Measurements from ENCODE around the gene SYT7. TPM values are rescaled to one million over a fixed set of nuclear protein-coding genes. Genes with fewer than 3 reads are reported as not detected.
"Not testable (repeated sequence)": the region's sequence is repeated elsewhere in the genome, so short reads cannot be mapped to it uniquely, and the experiment has no call there.

SYT7 gene
- total RNA-seq, 1 donor from 2014 or later = 4.1 TPM

GRCh38 chr11:61482513-61482912 lies 98.4 kb downstream of the SYT7 start:
- no peak overlapping the region for H3K4me3 Mint-ChIP-seq
- no peaks in the 10 kb centered on the region for H3K36me3 Mint-ChIP-seq (ENCODE audit: low read depth)
- TF ChIP-seq CTCF (conservative IDR thresholded peaks at IDR 0.05) = peak; percentile 60
- peaks cover 49% of the 10 kb centered on the region for H3K4me1 Mint-ChIP-seq
- H3K27me3 Mint-ChIP-seq (ENCODE audit: low read depth) = no peaks in the 10 kb centered on the region
- DNase-seq (ENCODE audit: low read depth, low spot score) = peak; percentile 67
- H3K27ac Mint-ChIP-seq (ENCODE audit: unreplicated experiment) = no peak overlapping the region
- H3K9me3 Mint-ChIP-seq = no peaks in the 10 kb centered on the region

GRCh38 chr11:61481806-61482205 lies 99.1 kb downstream of the SYT7 start:
- no peak for DNase-seq (ENCODE audit: low read depth, low spot score)
- Mint-ChIP-seq H3K4me3 (no peak overlapping the region), H3K27ac (ENCODE audit: unreplicated experiment) (peak overlapping the region; percentile 78), H3K36me3 (ENCODE audit: low read depth) (no peaks in the 10 kb centered on the region), H3K27me3 (ENCODE audit: low read depth) (no peaks in the 10 kb centered on the region), H3K4me1 (peaks cover 43% of the 10 kb centered on the region), H3K9me3 (no peaks in the 10 kb centered on the region)
- TF ChIP-seq CTCF (conservative IDR thresholded peaks at IDR 0.05) = no peak

GRCh38 chr11:61480994-61481335 lies 99.9 kb downstream of the SYT7 start:
- peaks cover 43% of the 10 kb centered on the region for H3K4me1 Mint-ChIP-seq
- H3K9me3 Mint-ChIP-seq = no peaks in the 10 kb centered on the region
- peak overlapping the region; percentile 53 for H3K4me3 Mint-ChIP-seq
- no peaks in the 10 kb centered on the region for H3K27me3 Mint-ChIP-seq (ENCODE audit: low read depth)
- DNase-seq (ENCODE audit: low read depth, low spot score) = peak; percentile 72
- no peak for TF ChIP-seq CTCF (conservative IDR thresholded peaks at IDR 0.05)
- H3K36me3 Mint-ChIP-seq (ENCODE audit: low read depth) = no peaks in the 10 kb centered on the region
- peak overlapping the region; percentile 90 for H3K27ac Mint-ChIP-seq (ENCODE audit: unreplicated experiment)

- H3K36me3 Mint-ChIP-seq (ENCODE audit: low read depth) = no peaks in the 10 kb centered on the region
- H3K9me3 Mint-ChIP-seq = no peaks in the 10 kb centered on the region
- peaks cover 43% of the 10 kb centered on the region for H3K4me1 Mint-ChIP-seq
- H3K27ac Mint-ChIP-seq (ENCODE audit: unreplicated experiment) = no peak overlapping the region
- no peak for TF ChIP-seq CTCF (conservative IDR thresholded peaks at IDR 0.05)
- no peak for DNase-seq (ENCODE audit: low read depth, low spot score)
- H3K27me3 Mint-ChIP-seq (ENCODE audit: low read depth) = no peaks in the 10 kb centered on the region
- H3K4me3 Mint-ChIP-seq = peak overlapping the region; percentile 53
These were observed 100.4 kb downstream of the SYT7 start for GRCh38 chr11:61480261-61480993.

GRCh38 chr11:61479360-61480058 lies 101.4 kb downstream of the SYT7 start:
- not testable (repeated sequence) for DNase-seq (ENCODE audit: low read depth, low spot score); H3K27ac Mint-ChIP-seq (ENCODE audit: unreplicated experiment); H3K27me3 Mint-ChIP-seq (ENCODE audit: low read depth); H3K9me3 Mint-ChIP-seq; H3K36me3 Mint-ChIP-seq (ENCODE audit: low read depth); H3K4me3 Mint-ChIP-seq
- peaks cover 43% of the 10 kb centered on the region for H3K4me1 Mint-ChIP-seq

- peak; percentile 76 for DNase-seq (ENCODE audit: low read depth, low spot score)
- Mint-ChIP-seq H3K36me3 (ENCODE audit: low read depth) (peaks cover 5% of the 10 kb centered on the region), H3K27ac (ENCODE audit: unreplicated experiment) (no peak overlapping the region), H3K4me3 (no peak overlapping the region), H3K9me3 (no peaks in the 10 kb centered on the region), H3K27me3 (ENCODE audit: low read depth) (no peaks in the 10 kb centered on the region), H3K4me1 (peaks cover 36% of the 10 kb centered on the region)
- TF ChIP-seq CTCF (conservative IDR thresholded peaks at IDR 0.05) = peak; percentile 94
These were observed 103.1 kb downstream of the SYT7 start for GRCh38 chr11:61477727-61478148.
